HuH-7.5 (cell line): Measurements from ENCODE around the gene USP25.

Experiments
- DNase-seq: peaks from one replicate; pipeline ENCODE4 v3.0.0; 2011; ENCODE audit warnings: low spot score

The USP25 gene

DNA sequence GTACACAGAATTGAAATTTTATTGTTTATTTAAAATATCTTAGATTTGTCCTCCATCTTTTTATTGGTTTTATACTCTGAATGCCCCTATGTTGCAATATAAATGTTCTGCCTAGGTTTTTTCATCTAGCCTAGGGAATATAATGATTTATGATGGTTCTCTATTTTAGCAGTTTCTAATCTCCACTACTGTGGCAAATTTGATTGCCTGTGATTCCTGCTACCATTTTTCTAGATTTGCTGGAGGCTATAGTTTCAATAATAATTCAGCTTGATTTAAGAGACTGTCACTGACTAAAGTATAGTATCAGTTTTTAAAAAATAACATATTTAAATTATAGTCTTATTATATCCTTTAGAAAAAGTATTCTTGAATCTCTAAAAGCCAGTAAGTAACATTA is 90.5 kb downstream of the USP25 start:
- no peak for DNase-seq

DNA sequence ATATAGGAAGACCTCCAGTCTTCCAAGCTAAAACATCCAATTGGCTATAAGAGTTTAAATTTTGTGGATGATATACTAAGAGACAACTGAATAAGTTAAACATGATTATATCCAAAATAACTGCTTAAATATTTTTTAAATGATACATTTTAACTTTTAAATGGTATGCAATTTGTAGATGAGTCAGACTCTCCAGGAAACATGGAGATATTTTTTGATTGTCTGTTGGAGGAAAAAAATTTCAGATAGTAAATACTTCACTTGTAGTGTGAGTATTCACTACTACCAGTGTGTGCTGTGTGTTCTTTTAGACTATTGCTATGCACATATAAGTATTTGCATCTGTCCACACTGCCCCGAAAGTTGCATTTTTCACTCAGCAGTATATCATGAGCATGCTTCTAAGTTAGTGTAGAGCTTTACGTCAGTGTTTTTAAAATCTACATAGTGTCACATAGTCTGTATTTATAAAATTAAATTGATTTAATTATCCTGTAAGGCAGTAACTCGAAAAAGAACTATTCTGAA is 91.1 kb downstream of the USP25 start:
- no peak for DNase-seq

DNA sequence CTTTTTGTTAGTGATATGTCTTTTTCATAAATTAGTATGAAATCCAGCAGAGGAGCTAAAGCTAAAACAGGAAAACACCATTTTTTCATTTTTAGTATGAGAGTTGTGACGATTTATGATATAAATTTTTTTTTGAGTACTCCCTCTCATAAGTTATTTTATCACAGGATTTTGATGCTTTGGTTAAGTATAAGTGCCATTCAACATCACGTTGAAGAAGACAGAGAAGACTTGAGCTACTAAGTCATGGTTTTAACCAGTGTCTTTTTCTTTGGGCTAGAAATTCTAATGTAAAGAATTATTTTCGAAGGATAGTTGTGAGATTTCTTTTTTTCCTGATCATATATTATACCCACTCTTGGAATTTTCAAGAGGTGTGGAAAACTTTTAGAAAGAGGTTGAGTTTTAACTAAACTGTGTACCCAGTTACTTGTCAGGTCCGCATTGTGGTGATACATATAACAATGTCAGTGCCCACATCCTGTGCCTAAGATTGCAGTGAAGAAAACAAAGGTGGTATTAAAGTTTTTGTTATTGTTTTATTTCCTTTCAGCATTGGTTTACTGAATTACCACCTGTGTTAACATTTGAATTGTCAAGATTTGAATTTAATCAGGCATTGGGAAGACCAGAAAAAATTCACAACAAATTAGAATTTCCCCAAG is 93.8 kb downstream of the USP25 start:
- no peak for DNase-seq

DNA sequence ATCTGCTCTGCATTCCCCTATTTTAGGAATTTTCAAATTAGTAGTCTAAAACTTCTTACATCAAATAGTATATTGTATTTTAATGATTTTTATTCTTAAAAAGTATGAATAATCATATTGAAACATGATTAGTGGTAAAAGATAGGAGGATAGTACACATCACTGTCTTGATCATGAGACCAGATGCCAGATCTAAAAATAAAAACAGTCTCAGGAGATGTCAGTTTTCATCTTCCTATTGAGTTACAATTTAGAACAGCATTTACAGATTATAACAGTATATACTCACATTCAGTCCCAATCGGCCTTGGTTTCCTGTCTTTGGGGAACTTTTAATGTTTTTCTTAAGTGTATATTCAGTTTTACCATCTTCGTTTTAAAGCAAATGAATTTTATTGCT is 95.9 kb downstream of the USP25 start:
- no peak for DNase-seq

DNA sequence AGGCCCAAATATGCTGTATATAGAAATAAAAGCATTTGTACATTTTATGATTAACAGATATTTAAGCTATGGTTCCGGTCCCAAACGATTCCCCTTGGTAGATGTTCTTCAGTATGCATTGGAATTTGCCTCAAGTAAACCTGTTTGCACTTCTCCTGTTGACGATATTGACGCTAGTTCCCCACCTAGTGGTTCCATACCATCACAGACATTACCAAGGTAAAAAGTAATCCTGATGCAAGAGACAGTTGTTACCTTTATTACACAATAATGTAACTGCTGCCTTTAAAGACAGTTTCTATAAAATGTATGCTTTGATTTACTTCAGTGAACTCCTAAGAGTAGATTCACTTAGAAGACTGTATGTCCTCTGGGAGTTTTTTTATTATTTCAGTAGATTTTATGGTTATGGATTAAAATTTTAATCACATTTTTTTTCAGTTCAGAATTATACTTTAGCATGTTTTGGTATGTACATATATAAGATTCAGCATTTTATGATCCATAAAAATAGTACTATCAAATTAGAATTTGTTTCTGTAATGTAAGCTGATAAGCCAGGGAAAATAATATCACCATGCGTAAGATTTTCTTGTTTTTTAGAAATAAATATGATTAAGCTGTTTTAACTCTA is 96.5 kb downstream of the USP25 start:
- DNase-seq = peak; percentile 14

DNA sequence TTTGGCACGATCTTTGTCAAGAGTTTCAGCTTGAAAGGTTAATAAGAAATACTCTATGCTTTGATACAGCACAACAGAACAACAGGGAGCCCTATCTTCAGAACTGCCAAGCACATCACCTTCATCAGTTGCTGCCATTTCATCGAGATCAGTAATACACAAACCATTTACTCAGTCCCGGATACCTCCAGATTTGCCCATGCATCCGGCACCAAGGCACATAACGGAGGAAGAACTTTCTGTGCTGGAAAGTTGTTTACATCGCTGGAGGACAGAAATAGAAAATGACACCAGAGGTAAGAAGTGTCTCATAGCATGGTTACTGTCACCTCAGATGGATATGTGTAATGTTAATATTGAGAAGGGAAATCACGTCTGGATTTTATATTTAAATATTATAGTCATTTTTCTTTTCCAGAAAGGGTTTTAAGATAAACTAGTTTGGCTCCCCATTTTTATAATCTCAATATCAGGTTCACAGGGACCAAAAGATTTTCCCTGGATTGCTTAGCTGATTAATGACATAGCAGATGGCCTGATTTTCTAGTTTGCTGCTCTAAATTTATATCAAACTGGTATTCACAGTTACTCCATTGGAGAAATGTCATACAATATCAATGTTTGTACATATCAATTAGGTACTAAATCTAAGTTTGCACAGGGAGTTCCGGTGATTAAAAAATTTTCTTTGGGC is 97.3 kb downstream of the USP25 start:
- no peak for DNase-seq

DNA sequence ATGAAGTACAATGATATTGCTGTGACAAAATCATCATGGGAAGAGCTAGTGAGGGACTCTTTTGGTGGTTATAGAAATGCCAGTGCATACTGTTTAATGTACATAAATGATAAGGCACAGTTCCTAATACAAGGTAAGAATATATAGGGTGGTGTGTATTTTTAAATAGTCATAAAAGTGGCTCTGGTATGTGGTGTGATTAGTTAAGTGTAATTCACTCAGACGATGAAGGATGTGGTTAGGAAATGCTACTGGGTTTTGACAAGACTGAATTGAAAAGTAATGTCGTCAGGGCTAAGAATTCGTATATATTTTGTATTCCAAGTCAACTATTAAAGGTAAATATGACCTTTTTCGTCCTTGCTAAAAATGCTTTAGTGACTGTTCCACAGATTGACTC is 101.7 kb downstream of the USP25 start:
- no peak for DNase-seq

DNA sequence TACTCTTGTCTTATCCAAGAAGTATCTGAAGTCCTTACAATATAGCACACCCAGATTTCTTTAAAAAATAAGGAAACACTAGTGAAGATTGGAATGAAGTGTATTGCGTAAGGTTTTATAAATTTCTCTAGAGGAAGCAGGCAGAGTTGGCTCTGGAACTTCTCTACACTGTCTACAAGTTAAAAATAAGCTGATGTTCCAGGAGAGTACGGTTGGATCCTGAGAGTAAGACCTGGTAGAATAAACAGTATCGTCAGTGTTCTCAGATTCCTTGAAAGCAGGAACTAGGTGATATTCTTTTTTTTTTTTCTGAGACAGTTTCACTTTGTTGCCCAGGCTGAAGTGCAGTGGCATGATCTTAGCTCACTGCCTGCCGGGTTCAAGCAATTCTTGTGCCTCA is 107.9 kb downstream of the USP25 start:
- no peak for DNase-seq

DNA sequence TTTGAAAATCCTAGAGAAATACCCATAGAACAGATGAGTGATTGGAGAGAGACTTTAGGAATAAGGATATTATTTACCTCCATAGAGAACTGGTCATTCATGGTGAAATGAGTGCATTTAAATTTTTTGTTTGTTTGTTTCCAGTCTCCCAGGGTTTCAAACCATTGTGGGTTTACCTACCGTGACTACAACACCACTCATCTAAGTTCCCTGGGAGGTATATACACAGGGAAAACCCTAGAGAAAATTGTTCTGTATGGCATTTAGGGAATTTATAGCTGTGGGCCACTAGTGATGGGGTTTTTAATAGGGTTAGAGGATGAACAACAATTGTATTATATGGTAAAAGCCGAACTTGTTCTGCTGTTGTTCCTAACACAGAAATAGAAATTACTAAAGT is 109.2 kb downstream of the USP25 start:
- DNase-seq = no peak

DNA sequence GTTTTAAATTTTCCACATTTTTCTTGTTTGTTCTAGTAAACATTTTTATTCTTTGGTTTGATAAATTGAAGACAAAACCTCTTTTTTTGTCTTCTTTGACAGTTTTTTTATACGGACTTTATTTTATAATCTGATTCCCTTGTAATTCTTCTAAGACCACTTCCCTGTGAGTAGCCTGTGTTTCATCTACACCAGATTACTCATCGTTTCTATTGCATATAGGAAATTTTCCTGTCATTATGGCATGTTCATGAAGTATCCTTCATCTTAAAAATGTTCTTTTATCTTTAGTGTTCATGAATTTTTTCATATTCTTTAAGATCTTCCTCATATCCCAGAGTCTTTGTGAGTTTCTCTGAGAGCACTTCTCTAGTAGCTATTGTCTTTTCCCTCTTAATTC is 109.8 kb downstream of the USP25 start:
- DNase-seq = no peak

DNA sequence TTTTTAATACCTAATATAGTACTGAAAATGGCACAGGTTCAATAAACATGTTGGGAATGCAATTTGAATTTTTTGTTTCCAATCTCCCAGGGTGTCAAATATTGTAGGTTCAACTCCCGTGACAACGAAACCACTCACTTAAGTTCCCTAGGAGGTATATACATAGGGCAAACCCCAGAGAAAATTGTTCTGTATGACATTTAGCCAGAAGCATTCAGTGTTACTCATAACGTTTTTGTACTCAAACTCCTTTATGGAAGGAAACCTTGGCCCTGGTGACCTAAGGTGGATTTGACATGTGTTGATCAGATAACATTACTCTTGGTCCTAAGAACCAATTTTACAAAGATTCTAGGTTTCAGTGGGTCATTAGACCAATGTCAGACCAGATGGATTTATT is 110.6 kb downstream of the USP25 start:
- DNase-seq = no peak

DNA sequence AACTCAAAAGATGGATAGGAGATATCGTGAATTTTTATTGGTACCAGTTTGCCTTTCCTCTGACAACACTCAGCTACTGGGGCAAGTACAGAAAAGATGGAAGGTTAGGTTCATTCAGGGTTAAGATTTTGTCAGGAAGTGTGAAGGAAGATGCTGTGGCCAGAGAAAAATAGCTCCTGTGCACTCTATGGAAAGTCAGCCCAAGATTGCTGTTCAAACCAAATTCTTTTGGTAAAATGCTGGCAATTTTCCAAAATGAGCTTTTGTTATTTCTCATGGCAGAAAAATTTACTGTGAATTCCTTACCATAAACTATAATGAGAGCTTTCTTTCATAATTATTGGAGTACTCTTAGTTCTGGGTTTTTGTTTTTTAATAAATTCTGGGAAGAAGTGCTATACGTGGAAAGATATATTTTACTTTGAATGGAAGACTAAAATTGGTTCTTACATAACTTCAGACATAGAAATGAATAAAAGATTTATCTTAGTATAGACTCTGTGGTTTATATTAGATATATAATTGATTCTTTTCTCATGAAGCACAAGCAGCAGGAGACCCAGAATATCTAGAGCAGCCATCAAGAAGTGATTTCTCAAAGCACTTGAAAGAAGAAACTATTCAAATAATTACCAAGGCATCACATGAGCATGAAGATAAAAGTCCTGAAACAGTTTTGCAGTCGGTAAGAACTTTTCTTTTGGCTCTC is 112.2 kb downstream of the USP25 start:
- no peak for DNase-seq

DNA sequence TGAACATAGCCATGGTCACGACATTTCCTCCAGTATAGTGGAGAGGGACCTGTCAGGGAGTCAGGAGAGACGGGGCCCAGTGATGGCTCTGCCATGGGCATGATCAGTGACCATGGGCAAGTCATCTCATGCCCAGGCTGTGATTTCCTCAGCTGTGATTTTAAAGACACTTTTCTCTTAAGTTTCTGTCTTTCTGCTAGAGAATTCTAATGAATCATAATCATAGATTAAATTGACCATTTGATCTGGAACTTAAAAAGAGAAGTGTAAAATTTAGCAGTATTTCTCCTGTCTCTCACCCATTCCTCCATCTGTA is 112.7 kb downstream of the USP25 start:
- DNase-seq = no peak

DNA sequence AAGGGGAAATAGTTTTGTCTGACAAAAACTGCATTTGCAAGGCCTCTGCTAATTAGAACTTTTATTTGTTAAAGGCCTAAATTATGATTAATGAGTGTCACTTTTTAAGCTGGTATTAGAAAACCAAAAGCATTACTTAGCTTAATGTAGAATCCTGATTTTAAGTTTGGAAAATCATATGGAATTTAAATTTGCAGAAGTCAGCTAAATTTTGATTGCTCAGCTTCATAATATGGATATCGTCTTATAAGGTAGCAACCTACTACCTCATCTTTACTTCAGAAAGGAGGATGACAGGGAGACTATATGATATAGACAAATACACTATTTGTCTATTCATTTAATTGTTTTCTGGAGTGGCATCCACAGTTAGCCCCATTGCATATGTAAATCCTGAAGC is 114.0 kb downstream of the USP25 start:
- DNase-seq = no peak

DNA sequence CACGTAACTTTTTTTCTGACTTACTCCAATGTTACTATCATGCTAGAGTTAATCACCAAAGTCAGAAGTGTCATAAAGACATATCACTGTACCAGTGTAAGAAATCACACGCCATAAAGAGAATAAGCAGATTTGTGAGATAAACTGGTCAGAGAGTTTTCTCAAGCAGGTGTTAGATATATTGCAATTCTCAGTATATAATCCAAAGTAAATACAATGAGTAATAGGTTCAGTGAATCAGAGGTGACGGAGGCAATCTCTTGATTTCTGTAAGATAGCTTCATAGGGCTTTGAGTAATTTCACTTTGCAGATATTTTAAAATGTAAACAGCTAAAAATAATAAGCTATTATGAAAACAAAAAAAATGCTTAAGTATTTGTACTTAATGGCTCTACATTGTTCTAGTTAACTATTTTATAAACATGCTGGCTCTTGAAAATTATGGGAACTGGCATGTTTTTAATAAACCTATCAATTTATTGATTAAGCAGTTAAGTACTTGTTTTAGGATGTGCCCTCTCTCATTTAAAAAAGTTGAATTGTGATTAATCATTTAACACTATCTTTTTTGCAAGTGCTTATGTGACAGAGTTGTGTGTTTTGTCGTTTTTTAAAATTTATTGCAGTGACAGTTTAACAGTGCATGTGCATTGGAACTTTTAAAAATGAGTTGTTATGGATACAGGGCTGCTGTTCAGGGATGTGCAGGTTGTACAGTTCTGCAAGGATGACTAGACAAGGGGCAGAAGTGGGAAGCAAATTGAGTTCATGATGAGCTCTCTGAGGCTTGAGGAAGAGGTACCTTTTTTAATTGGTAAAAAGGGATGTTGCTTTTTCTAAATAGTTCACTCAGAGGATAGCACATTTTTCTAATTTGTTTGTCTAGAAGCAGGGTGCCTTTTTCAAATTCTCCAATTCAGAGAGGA is 119.1 kb downstream of the USP25 start:
- DNase-seq = no peak

DNA sequence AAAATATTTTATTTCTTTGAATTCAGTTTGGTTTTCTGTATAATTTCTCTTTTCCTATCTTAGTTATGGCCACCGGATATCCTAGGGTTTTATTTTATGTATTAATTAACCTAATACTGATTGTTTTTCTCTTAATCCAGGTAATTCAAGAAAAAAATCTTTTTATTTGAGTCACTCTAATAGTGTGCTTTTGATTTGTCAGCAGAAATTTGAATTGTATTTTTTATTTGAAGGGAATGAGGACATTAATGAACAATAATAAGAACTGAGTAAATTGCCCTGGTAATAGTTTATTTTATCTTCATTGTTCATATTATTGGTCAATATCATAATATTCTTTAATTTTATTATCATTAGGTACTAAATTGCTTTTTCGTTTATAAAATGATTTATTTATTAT is 120.1 kb downstream of the USP25 start:
- DNase-seq = no peak

DNA sequence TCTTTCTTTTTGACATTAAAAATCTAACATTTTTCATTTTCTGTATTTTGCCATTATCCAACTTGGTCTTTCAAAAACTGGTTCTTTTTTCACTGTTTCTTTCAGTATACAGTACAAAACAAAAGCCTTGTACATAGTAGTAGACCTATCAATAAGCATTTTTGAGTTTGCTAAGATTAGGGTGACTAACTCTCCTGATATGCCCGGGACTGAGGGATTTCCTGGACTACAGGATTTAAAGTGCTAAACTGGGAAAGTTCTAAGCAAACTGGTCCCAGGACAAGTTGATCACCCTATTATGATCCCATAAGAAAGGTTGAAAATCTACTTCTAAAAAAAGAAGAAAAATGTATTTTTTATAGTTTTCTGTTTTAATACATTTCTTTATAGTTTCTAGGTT is 120.9 kb downstream of the USP25 start:
- no peak for DNase-seq

DNA sequence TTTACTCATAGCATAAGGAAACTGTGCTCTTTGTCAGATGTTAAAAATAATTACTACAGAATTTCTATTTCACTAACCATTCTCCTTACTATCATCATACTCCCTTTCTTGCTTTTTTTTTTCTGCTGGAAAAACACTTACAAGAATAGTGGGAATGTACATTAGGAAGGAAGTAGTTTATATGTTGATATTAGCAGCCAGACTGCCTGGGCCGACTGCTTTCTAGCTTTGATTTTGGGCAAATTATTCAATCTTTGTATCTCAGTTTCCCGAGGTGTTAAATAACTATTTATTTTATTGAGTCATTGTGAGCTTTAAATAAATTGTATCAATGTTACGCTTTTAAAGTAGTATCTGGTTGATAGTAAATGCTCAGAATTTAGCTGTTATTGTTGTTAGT is 122.4 kb downstream of the USP25 start:
- no peak for DNase-seq

DNA sequence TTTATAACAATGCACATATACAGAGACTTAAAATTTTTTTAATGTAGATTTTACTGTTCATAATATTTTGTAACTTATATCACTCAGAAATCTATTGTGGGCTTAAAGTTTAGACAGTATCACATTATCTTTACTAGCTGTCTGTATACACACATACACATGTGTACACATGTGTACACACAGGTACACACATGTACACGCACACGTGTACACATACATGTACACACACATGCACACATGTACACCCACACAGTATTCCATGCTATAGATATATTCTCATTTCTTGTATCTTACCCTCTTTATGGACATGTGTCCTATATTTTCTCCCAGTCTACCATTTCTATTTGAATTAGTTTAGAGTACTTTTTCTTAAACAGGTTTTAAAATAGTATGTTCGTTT is 123.3 kb downstream of the USP25 start:
- no peak for DNase-seq

DNA sequence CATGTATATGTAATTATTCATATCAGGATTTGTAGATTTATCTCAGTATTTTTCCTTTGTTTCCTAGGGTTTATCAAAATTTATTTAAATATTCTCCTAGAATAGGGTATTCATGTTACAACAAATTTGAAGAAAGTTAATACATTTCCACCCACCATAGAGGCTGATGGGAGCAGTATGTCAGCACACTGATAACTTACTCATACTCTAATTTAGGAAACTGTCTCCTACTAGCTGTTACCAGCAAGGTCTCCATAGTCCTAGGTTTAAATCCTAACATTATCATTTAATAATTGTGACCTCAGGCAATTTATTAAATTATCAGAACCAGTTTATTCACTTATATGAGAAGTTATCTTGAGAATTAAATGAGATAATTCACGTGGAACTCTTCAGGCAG is 127.0 kb downstream of the USP25 start:
- no peak for DNase-seq

DNA sequence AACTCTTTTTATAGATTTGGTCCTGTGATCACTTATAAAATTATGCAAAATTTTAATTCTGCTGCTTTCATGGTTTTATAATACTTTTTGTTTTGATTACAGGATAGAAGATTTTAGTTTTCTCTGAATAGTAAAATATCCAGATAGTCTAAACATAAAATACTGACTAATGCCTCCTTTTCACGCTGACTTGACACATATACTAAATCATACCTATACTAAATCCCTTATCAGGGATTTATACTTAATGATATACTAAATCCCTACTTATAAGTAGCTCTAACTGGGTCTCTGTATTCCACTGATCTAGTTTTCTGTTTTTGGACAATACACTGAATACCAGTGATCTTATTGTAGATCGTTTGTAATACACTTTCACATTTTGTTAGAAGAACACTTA is 128.0 kb downstream of the USP25 start:
- DNase-seq = no peak

DNA sequence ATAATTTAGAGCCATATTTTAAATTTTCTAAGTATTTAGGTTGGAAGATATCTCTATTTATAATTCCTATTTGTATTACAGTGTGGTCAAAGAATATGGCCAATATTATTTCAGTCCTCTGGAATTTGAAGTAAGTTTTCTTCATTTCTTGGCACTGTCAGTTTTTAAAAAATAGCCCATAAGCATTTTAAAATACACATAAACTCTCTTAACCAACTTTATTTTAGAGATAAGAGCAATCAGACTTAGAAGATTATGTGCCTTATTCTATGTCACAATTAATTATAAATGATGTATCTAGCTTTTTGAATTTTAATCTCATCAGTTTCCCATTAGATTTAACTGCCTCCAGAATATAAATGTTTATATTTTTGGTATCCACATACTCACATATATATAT is 130.8 kb downstream of the USP25 start:
- DNase-seq = no peak
